SK-N-SH treated with all-trans-retinoic acid at 6 μM for 48 hours (cell line): ENCODE data around the gene NFIA.

Source experiments
- ATAC-seq: fragments of 200-7000 bp; cut with Tn5 transposase; 3 replicates; pipeline ENCODE4 v1.9.1; 2020; ENCODE audit warnings: mild to moderate bottlenecking, moderate library complexity
- ARNTL ChIP-seq: fragments of 450-650 bp; formaldehyde crosslinking; IDR thresholded peaks from 2 replicates; pipeline ENCODE4 v1.5.0; 2020; ENCODE audit warnings: low read depth, mild to moderate bottlenecking, moderate library complexity, borderline replicate concordance
- BACH2 ChIP-seq: fragments of 250-450 bp; sonication (Bioruptor Pico); IDR thresholded peaks from 2 replicates; pipeline ENCODE4 v1.9.0; 2021; ENCODE audit warnings: mild to moderate bottlenecking, borderline replicate concordance
- CSRNP3 ChIP-seq: fragments of 250-450 bp; sonication (Bioruptor Pico); IDR thresholded peaks from 2 replicates; pipeline ENCODE4 v1.5.1; 2021; ENCODE audit warnings: mild to moderate bottlenecking, moderate library complexity
- ESRRG ChIP-seq: fragments of 250-450 bp; sonication (Bioruptor Pico); IDR thresholded peaks from 2 replicates; pipeline ENCODE4 v1.6.1; 2021; ENCODE audit warnings: mild to moderate bottlenecking
- GLIS3 ChIP-seq: fragments of 250-450 bp; sonication (Bioruptor Pico); IDR thresholded peaks from 2 replicates; pipeline ENCODE4 v1.5.0; 2020; ENCODE audit warnings: mild to moderate bottlenecking, moderate library complexity
- OSR1 ChIP-seq: fragments of 250-450 bp; sonication (Bioruptor Pico); IDR thresholded peaks from 2 replicates; pipeline ENCODE4 v1.8.0; 2022; ENCODE audit warnings: moderate library complexity, mild to moderate bottlenecking, inconsistent platforms
- PATZ1 ChIP-seq: fragments of 250-450 bp; sonication (Bioruptor Pico); IDR thresholded peaks from 2 replicates; pipeline ENCODE4 v1.8.0; 2020; ENCODE audit warnings: mild to moderate bottlenecking, moderate library complexity, borderline replicate concordance
- POU6F1 ChIP-seq: fragments of 250-450 bp; sonication (Bioruptor Pico); IDR thresholded peaks from 2 replicates; pipeline ENCODE4 v1.8.0; 2021; ENCODE audit warnings: low read depth, mild to moderate bottlenecking, moderate library complexity, borderline replicate concordance
- PPARA ChIP-seq: fragments of 250-450 bp; sonication (Bioruptor Pico); IDR thresholded peaks from 2 replicates; pipeline ENCODE4 v1.5.0; 2020; ENCODE audit warnings: mild to moderate bottlenecking, borderline replicate concordance
- SNAI2 ChIP-seq: fragments of 250-450 bp; sonication (Bioruptor Pico); IDR thresholded peaks from 2 replicates; pipeline ENCODE4 v1.5.0; 2020; ENCODE audit warnings: mild to moderate bottlenecking, moderate library complexity
- TCF4 ChIP-seq: fragments of 250-450 bp; sonication (Bioruptor Pico); IDR thresholded peaks from 2 replicates; pipeline ENCODE4 v1.8.0; 2021; ENCODE audit warnings: mild to moderate bottlenecking, moderate library complexity, borderline replicate concordance
- TOX ChIP-seq: fragments of 250-450 bp; sonication (Bioruptor Pico); IDR thresholded peaks from 2 replicates; pipeline ENCODE4 v1.8.0; 2021; ENCODE audit warnings: mild to moderate bottlenecking, moderate library complexity, borderline replicate concordance
- ZC3H10 ChIP-seq: fragments of 250-450 bp; sonication (Bioruptor Pico); IDR thresholded peaks from 2 replicates; pipeline ENCODE4 v1.5.1; 2021; ENCODE audit warnings: mild to moderate bottlenecking, moderate library complexity
- ZFP3 ChIP-seq: fragments of 250-450 bp; sonication (Bioruptor Pico); IDR thresholded peaks from 2 replicates; pipeline ENCODE4 v1.5.0; 2020; ENCODE audit warnings: mild to moderate bottlenecking, moderate library complexity
- ZFP30 ChIP-seq: fragments of 450-650 bp; formaldehyde crosslinking; IDR thresholded peaks from 2 replicates; pipeline ENCODE4 v1.5.0; 2022; ENCODE audit warnings: mild to moderate bottlenecking, moderate library complexity
- ZNF565 ChIP-seq: fragments of 450-650 bp; formaldehyde crosslinking; conservative IDR thresholded peaks from 2 replicates; pipeline ENCODE4 v1.5.0; 2020; ENCODE audit warnings: low read depth, mild to moderate bottlenecking, moderate library complexity
- ZNF70 ChIP-seq: fragments of 450-650 bp; formaldehyde crosslinking; IDR thresholded peaks from 2 replicates; pipeline ENCODE4 v1.5.0; 2020; ENCODE audit warnings: mild to moderate bottlenecking, moderate library complexity
- ZNF8 ChIP-seq: fragments of 450-650 bp; formaldehyde crosslinking; IDR thresholded peaks from 2 replicates; pipeline ENCODE4 v1.5.0; 2020; ENCODE audit warnings: mild to moderate bottlenecking, moderate library complexity
- TF ChIP-seq, protein P1 (sequence below): fragments of 250-450 bp; sonication (Bioruptor Pico); IDR thresholded peaks from 2 replicates; pipeline ENCODE4 v1.5.0; 2020; ENCODE audit warnings: mild to moderate bottlenecking, moderate library complexity

NFIA gene

DNA sequence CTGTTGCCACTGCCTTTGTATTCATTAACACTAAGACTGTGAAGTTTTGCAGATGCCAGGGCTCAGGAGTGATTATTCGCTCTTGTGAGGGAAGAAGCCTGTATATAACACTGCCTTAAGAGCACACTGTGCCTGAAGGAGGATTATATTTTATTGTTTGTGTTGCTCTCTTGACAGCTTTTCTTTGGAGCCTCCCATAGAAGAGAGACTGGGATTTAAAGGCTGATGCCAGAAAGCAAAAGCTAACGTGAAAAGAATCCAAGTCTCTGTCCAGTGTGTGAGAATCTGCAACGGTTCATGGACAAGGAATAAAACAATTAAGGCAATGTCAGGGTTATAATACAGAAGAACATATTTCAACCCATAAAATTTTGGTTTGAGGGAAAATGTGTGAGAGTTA, 316.8 kb downstream of the NFIA start:
- TF ChIP-seq TOX (CRISPR knock-in tag): no peak
- TF ChIP-seq BACH2 (CRISPR knock-in tag): no peak
- no peak for TF ChIP-seq GLIS3
- TF ChIP-seq POU6F1: no peak
- no peak for TF ChIP-seq ZC3H10 (CRISPR knock-in tag)
- TF ChIP-seq TCF4 (CRISPR knock-in tag): no peak
- TF ChIP-seq ZNF565 (CRISPR knock-in tag): no peak
- no peak for TF ChIP-seq ZNF8 (CRISPR knock-in tag)
- no peak for TF ChIP-seq PATZ1 (CRISPR knock-in tag)
- TF ChIP-seq, all 23 proteins: peak for 0
- no peak for ATAC-seq

DNA sequence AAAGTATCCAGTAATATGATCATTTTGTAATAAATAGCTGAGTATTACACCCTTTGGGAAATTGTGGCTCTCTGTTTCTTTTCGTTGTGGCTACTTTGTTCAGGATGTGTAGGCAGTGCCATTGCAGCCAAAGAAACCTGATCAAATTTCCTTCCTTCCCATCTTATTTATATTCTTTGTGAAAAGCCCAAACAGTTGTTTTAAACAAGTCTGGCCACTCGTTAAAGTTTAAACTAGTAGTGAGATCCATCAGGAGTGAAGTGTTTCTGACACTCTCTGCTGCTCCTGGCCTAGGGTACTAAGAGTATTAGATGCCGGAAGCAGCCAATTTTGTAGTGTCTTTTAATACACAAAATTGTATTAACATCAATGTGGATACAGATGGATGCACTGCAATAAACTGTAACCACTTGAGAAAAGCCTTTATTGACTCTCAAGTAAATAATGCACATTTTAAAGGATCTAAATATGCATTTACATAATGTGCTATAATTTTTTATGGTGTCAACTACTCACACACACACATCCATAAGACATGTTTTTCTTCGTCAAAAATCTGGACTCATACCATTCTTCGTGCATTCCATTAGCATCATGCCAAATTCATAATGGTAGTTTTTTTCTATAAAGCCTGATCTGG, 317.9 kb downstream of the NFIA start:
- TF ChIP-seq ZFP30 (CRISPR knock-in tag): no peak
- no peak for TF ChIP-seq PATZ1 (CRISPR knock-in tag)
- no peak for TF ChIP-seq TCF4 (CRISPR knock-in tag)
- no peak for TF ChIP-seq POU6F1
- no peak for TF ChIP-seq ARNTL (CRISPR knock-in tag)
- TF ChIP-seq TOX (CRISPR knock-in tag): no peak
- no peak for TF ChIP-seq PPARA
- TF ChIP-seq, protein P1, sequence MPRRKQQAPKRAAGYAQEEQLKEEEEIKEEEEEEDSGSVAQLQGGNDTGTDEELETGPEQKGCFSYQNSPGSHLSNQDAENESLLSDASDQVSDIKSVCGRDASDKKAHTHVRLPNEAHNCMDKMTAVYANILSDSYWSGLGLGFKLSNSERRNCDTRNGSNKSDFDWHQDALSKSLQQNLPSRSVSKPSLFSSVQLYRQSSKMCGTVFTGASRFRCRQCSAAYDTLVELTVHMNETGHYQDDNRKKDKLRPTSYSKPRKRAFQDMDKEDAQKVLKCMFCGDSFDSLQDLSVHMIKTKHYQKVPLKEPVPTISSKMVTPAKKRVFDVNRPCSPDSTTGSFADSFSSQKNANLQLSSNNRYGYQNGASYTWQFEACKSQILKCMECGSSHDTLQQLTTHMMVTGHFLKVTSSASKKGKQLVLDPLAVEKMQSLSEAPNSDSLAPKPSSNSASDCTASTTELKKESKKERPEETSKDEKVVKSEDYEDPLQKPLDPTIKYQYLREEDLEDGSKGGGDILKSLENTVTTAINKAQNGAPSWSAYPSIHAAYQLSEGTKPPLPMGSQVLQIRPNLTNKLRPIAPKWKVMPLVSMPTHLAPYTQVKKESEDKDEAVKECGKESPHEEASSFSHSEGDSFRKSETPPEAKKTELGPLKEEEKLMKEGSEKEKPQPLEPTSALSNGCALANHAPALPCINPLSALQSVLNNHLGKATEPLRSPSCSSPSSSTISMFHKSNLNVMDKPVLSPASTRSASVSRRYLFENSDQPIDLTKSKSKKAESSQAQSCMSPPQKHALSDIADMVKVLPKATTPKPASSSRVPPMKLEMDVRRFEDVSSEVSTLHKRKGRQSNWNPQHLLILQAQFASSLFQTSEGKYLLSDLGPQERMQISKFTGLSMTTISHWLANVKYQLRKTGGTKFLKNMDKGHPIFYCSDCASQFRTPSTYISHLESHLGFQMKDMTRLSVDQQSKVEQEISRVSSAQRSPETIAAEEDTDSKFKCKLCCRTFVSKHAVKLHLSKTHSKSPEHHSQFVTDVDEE (CRISPR knock-in tag): no peak
- TF ChIP-seq ZNF70 (CRISPR knock-in tag): no peak
- no peak for TF ChIP-seq ZFP3 (CRISPR knock-in tag)
- ATAC-seq: no peak

GRCh38 chr1:61400997-61401396, 318.6 kb downstream of the NFIA start:
- ATAC-seq: no peak
- TF ChIP-seq ZC3H10 (CRISPR knock-in tag) (no peak), OSR1 (CRISPR knock-in tag) (no peak), ZFP30 (CRISPR knock-in tag) (no peak), GLIS3 (no peak), PPARA (no peak), PATZ1 (CRISPR knock-in tag) (no peak), TOX (CRISPR knock-in tag) (no peak), ZNF8 (CRISPR knock-in tag) (no peak), SNAI2 (CRISPR knock-in tag) (no peak), CSRNP3 (CRISPR knock-in tag) (no peak), BACH2 (CRISPR knock-in tag) (no peak), ESRRG (CRISPR knock-in tag) (no peak)
- TF ChIP-seq, protein P1 (CRISPR knock-in tag): no peak
